ENCODE results near the gene TECTB.

The TECTB gene

DNA sequence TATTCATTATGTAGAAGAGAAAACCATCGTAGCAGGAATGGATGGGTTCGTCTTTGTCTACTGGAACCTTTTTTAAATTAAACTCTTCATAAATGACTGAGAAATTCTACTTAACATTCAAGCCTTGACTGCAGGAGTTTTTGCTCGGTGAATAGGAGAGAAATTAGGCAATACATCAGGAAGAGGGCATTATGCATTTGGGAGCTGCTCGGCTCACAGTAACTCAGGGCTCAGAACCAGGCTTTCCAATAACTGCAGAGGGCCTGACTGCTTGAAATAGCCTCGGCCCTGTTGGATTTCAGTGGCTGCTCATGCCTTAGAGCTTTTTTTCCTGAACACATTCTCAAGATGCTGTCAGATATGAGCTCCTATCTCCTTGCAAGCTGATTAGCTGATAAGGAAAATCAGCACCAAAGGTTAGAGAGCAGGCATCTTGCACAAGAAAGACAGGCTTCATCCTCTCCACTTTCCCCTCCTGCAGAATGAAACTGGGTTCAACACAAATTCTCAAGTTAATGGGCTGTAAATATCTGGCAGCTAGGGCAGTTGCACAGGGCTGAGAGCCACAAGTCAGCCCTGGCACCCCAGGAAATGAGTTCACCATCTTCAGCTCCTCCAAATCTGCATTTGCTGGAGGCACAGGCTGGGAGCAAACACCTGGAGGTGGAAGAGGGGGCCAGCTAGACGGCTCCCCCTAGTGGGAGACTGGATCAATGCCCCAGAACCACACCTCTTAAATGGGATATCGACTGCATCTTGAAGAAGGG, 24.3 kb downstream of the TECTB start:
- H3K4me3 Mint-ChIP-seq, result no peak overlapping the region
- no peaks in the 10 kb centered on the region for H3K36me3 Mint-ChIP-seq
- peak; percentile 48 to 69 for ATAC-seq (replicated peaks)
- H3K27ac Mint-ChIP-seq, result no peak overlapping the region
- peaks cover 1 to 6% of the 10 kb centered on the region in 2 donors for H3K4me1 Mint-ChIP-seq
- H3K27me3 Mint-ChIP-seq, result peaks cover 17 to 35% of the 10 kb centered on the region in 2 donors
- no peaks in the 10 kb centered on the region for H3K9me3 Mint-ChIP-seq
- DNase-seq, result peak; percentile 9

DNA sequence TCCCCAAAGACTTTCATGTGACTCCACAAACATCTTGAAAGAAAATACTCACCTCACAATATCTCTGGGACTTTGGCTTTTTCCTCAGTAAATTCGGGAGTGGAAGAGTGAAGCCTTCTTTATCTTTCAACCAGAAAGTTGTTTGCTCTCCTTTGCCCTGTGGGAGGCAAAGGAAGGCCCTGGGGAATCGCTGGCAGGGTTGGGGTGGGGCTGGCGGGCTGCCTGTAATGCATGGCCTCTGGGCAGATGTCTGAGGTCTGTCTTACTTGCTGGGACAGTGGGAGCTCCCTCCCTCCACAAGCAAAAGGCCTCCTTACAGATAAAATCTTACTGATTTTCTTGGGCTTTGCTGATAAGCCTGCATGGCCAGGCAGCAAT, 24.9 kb downstream of the TECTB start:
- ATAC-seq (replicated peaks) (no peak), DNase-seq (no peak)
- H3K4me1 Mint-ChIP-seq, result peaks cover 1 to 6% of the 10 kb centered on the region in 2 donors
- peaks cover 22 to 41% of the 10 kb centered on the region in 2 donors for H3K27me3 Mint-ChIP-seq
- H3K27ac Mint-ChIP-seq, result no peak overlapping the region
- H3K4me3 Mint-ChIP-seq, result no peak overlapping the region
- no peaks in the 10 kb centered on the region for H3K9me3 Mint-ChIP-seq
- no peaks in the 10 kb centered on the region for H3K36me3 Mint-ChIP-seq

DNA sequence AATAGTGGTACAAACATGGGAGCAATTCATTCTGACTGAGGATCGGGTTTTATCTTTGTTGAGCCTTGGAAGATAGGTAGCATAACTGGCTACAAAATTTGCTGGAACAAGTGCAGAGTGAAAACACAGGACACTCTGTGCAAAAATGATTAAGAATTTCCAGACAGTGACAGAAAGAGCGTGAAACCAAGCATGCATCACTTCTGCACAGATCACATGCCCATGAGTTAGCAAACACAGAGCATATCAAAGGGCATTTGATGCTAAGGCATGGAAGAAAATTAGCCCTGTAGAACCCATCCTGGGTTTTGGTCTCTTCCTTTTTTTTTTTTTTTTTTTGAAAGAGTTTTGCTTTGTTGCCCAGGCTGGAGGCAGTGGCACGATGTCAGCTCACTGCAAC, 28.3 kb downstream of the TECTB start:
- H3K4me3 Mint-ChIP-seq, result no peak overlapping the region
- H3K9me3 Mint-ChIP-seq, result no peaks in the 10 kb centered on the region
- no peaks in the 10 kb centered on the region for H3K36me3 Mint-ChIP-seq
- no peak overlapping the region for H3K27ac Mint-ChIP-seq
- peaks cover 33 to 49% of the 10 kb centered on the region in 2 donors for H3K27me3 Mint-ChIP-seq
- peaks cover 1 to 6% of the 10 kb centered on the region in 2 donors for H3K4me1 Mint-ChIP-seq
- no peak for DNase-seq
- peak in 1 of 2 donors; percentile 36 for ATAC-seq (replicated peaks)

DNA sequence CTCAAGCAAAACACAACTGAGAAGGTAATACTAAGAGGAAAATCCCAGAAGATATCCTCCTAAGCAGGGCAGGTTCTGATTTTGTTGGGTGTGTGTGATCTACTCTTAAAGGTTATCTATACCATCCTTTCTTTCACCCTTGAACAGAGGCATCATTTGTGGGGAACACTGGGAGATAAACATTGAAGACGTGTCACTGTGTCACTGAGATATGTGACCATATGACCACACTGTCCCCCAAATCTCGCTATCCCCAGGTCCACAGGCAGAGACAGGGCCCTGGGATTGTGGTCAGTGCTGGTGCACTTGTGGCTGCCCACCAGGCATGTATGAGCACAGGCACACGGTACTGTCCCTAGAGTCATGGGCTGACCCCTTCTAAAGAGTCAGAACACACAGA, 30.0 kb downstream of the TECTB start:
- Mint-ChIP-seq H3K4me1 (no peaks in the 10 kb centered on the region), H3K27me3 (peaks cover 32 to 43% of the 10 kb centered on the region in 2 donors), H3K9me3 (no peaks in the 10 kb centered on the region), H3K27ac (no peak overlapping the region), H3K4me3 (no peak overlapping the region), H3K36me3 (no peaks in the 10 kb centered on the region)
- DNase-seq (no peak), ATAC-seq (replicated peaks) (no peak)

DNA sequence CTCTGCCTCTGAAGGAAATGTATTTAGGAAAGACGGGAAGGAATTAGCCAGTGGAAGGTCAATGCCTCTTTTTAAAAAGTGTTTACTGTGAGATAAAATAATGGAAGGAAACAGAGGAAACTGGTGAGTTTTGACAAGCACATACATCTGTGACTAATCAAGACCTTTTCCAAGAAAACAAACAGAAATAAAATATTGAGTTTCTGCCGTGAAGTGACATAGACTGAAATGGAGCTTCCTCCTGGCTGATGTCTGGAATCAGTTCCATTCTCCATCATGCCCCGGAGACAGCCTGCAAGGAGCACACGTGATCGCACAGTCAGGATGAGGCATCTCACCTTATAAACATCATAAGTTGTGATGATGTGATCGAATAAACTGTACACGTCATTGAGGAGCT, 30.7 kb downstream of the TECTB start:
- no peaks in the 10 kb centered on the region for H3K9me3 Mint-ChIP-seq
- ATAC-seq (replicated peaks) (no peak), DNase-seq (no peak)

DNA sequence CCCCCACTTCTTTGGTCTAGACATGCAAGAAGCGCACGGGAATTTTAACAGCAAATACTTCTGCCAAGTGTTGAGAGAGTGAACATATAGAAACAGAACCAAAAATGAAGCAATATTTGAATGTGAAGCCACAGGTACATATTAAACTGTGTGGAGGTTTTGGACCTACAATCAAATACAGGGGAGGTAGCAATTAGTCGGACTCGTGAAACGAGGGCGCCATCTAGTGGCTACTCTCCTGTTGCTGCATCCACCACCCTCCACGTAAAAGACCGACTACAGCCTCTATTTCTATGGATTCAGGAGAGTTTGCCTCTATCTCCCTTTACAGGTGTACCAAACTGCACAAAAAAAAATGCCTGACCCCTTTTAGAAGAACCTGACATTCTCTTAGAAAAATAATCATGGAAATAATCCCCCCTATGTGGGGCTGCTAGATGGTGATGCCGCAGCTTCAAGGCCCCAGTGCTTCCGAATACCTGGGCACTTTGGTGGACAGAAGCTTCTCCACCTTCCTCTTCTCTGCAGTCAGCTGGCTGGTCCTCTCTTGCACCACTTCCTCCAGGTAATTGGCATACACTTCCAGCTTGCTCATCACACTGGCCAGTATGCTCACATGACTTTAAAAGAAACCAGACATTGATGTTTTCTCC, 31.7 kb downstream of the TECTB start:
- H3K27ac Mint-ChIP-seq, result no peak overlapping the region
- no peaks in the 10 kb centered on the region for H3K4me1 Mint-ChIP-seq
- H3K9me3 Mint-ChIP-seq, result no peaks in the 10 kb centered on the region
- H3K36me3 Mint-ChIP-seq, result no peaks in the 10 kb centered on the region
- DNase-seq, result peak; percentile 62
- H3K27me3 Mint-ChIP-seq, result peaks cover 38 to 39% of the 10 kb centered on the region in 2 donors
- ATAC-seq (replicated peaks), result peak; percentile 92 to 93
- no peak overlapping the region for H3K4me3 Mint-ChIP-seq

More for the DNA sequence above, 30.7 kb downstream of the TECTB start:
- Mint-ChIP-seq H3K4me1 (no peaks in the 10 kb centered on the region), H3K27ac (no peak overlapping the region), H3K4me3 (no peak overlapping the region), H3K27me3 (peaks cover 32 to 38% of the 10 kb centered on the region in 2 donors), H3K36me3 (no peaks in the 10 kb centered on the region)

DNA sequence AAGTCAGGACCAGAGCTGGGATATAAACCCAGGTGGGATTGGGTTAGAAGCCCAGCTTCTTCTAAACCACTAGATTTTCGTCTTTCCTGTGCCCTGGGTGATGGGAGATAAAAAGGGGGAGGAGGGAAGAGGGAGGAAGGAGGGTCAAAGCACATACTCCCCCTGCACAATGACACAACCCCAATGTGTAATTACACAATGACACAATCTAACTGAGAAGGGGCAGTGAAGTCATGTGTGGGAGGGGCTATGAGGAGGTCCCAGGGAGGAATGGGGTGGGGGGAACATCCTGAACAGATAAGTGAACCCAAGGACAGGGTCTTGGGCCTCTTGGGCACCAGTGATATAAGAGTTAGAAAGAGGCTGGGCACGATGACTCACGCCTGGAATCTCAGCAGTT, 44.5 kb downstream of the TECTB start:
- Mint-ChIP-seq H3K27ac (no peak overlapping the region), H3K4me3 (no peak overlapping the region), H3K9me3 (no peaks in the 10 kb centered on the region), H3K4me1 (peaks cover 15 to 16% of the 10 kb centered on the region in 2 donors), H3K36me3 (no peaks in the 10 kb centered on the region), H3K27me3 (peaks cover 21 to 23% of the 10 kb centered on the region in 2 donors)
- no peak for DNase-seq
- no peak for ATAC-seq (replicated peaks)

DNA sequence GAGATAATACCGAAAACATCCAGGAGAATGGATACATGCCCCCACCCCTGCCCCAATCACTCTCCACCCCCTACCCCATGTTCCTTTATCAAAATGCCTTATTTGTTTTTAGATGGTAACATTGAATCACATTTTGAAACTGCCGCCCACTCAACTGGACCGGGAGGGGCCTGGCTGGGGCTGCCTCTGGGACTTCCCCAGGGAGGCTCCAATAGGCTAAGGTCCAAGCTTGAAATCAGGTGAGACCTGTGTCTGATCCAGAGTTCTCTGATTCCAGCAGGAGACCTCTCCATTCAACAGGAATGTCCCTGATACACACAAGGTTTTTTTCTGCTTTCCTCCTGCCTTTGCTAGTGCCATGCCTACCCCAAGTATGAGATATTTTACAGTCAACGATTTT, 47.0 kb downstream of the TECTB start:
- Mint-ChIP-seq H3K4me1 (peaks cover 19 to 22% of the 10 kb centered on the region in 2 donors), H3K27ac (no peak overlapping the region)
- no peak for DNase-seq

DNA sequence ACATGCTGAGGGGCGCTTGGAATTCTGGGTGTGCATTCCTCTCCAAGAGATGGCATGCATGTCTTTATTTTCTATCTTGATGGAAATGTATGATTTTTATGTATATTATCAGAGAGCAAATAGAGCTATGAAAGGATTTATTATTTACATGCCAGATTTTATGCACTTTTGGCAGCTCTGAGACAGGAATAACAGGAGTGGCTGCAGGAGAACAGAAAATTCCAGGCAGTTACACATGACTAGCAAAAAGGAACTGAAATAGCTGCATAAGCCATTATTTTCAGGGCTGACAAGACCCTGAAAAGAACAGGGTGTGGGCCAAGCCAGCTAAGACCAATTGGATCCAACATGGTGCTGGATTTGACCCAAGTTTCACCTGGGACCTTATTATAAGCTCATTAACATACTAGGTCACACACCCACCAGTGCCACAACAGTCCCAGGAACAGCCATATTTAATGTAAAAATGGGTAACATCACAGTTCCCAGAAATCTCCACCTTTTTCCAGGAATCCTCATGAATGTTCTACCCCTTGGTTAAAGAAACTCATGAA, 47.5 kb downstream of the TECTB start:
- no peak overlapping the region for H3K4me3 Mint-ChIP-seq
- peaks cover 13% of the 10 kb centered on the region in 2 donors for H3K27me3 Mint-ChIP-seq
- DNase-seq (no peak), ATAC-seq (replicated peaks) (no peak)
- no peaks in the 10 kb centered on the region for H3K36me3 Mint-ChIP-seq
- peaks cover 19 to 22% of the 10 kb centered on the region in 2 donors for H3K4me1 Mint-ChIP-seq
- no peaks in the 10 kb centered on the region for H3K9me3 Mint-ChIP-seq
- no peak overlapping the region for H3K27ac Mint-ChIP-seq

More for the DNA sequence above, 47.0 kb downstream of the TECTB start:
- no peaks in the 10 kb centered on the region for H3K9me3 Mint-ChIP-seq
- H3K27me3 Mint-ChIP-seq, result peaks cover 18% of the 10 kb centered on the region in 2 donors
- H3K4me3 Mint-ChIP-seq, result no peak overlapping the region
- peak in 1 of 2 donors; percentile 48 for ATAC-seq (replicated peaks)
- H3K36me3 Mint-ChIP-seq, result no peaks in the 10 kb centered on the region

DNA sequence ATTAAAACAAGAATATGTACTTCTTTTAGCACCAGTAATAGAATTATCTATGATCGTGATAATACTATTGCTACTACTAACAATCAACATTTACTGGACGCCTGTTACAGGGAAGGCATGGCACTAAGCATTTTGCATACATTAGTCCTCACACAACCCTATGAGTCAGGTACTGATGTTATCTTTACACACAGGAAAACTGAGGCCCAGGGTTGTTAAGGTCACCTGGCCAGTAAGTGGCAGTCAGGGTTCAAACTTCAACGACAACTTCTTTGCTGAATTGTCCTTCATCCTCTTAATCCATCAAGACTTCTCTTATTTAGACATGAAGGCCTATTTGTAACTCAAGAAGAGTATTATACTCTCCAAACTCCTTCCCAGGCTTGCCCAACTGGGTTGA, 48.8 kb downstream of the TECTB start:
- ATAC-seq (replicated peaks), result no peak
- Mint-ChIP-seq H3K36me3 (no peaks in the 10 kb centered on the region), H3K27me3 (peaks cover 7 to 13% of the 10 kb centered on the region in 2 donors), H3K4me1 (peaks cover 21 to 22% of the 10 kb centered on the region in 2 donors), H3K4me3 (no peak overlapping the region), H3K27ac (no peak overlapping the region), H3K9me3 (no peaks in the 10 kb centered on the region)
- DNase-seq, result no peak

DNA sequence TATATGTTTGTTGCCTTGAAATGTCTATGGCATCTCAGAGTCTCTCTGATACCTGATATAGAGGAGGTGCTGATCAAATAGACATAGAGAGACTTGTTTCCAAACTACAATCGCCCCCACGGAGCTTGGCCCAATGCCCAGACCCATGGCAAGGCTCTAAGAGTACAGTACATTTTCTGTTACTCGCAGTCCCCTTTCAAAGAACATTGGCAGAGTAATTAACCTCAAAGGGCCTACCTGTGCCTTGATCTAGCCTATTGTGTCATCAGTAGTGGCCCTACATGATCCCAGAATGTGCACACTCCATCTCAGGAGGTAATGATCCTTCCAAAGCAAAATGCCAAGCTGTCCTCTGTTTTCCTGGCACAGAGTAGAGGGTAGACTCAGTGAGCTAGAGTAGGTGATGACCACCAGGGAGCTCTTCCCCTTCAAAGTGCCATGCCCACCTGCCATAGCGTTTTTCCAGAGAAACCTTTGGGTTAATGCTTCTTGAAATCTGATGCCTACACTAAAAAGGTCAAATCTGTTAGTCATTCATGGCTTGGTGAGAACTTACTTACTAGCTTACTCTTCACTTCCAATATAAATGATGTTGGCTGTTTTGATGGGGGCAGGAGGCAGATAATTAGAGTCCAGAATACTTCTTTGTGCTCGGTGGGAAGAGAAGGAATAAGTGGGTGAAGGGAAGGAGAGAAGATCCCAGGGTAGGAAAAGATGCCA, 49.5 kb downstream of the TECTB start:
- no peaks in the 10 kb centered on the region for H3K36me3 Mint-ChIP-seq
- H3K27ac Mint-ChIP-seq, result no peak overlapping the region
- peak; percentile 22 to 31 for ATAC-seq (replicated peaks)

DNA sequence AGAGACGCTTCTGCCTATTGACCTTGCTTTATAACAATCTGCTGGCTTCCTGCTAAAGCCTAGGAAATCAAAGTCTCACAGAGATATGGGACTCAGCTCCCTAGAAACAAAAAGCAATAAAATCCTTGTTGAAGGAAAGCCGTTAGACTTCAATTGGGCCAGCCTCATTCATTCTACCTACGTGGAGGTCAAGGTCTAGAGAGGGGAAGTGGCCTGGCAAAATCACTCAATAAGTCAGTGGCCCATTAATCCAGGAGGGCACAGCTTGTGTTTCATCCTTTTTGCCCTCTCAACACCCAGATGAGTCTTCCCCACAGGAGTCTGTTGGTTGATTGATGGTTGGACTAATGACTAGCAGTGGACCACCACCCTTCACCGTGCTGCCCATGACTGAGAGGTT, 50.3 kb downstream of the TECTB start:
- H3K9me3 Mint-ChIP-seq, result no peaks in the 10 kb centered on the region
- no peak for DNase-seq
- no peak overlapping the region for H3K4me3 Mint-ChIP-seq
- no peaks in the 10 kb centered on the region for H3K36me3 Mint-ChIP-seq
- peaks cover 14 to 17% of the 10 kb centered on the region in 2 donors for H3K27me3 Mint-ChIP-seq
- peaks cover 20 to 22% of the 10 kb centered on the region in 2 donors for H3K4me1 Mint-ChIP-seq
- no peak for ATAC-seq (replicated peaks)
- H3K27ac Mint-ChIP-seq, result no peak overlapping the region

More for the DNA sequence above, 49.5 kb downstream of the TECTB start:
- no peak for DNase-seq
- Mint-ChIP-seq H3K27me3 (peaks cover 14 to 17% of the 10 kb centered on the region in 2 donors), H3K4me1 (peaks cover 21 to 22% of the 10 kb centered on the region in 2 donors), H3K9me3 (no peaks in the 10 kb centered on the region), H3K4me3 (no peak overlapping the region)

DNA sequence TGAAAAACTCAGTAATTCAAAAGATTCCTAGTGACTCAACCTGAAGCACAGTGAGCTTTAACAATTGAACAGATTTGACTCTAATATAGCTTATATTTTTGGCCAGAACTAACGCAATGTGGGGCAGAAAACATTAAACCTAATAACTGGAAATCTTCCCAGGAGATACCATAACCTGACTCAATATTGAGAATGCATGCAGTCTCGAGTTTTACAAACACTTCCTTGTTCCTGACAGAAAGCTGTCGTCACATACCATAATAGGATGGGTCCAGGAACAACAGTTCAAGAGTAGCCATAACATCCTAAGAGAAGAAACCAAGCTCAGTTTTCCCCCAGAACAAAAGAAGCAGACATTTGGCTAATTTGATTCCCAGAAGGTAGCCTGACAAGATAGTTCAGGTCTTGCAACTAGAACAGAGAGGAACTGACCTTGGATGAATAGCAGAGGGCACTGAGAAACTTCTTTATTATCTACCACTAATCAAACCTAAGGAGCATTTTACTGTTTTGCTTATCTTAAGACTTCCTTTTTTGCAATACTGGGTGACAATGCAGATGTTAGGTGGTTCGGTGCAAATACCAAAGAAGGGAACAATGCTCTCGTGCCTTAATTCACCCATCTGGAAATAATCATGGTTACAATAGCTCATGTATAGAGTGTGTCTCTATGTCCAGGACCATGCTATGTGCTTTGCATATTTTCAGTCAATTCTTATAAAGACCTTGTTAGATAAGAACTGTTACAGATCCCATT, 52.1 kb downstream of the TECTB start:
- Mint-ChIP-seq H3K4me1 (peaks cover 15 to 18% of the 10 kb centered on the region in 2 donors), H3K27ac (no peak overlapping the region), H3K36me3 (no peaks in the 10 kb centered on the region), H3K9me3 (no peaks in the 10 kb centered on the region), H3K27me3 (peaks cover 14 to 17% of the 10 kb centered on the region in 2 donors), H3K4me3 (no peak overlapping the region)
- ATAC-seq (replicated peaks) (peak; percentile 10 to 14), DNase-seq (no peak)

DNA sequence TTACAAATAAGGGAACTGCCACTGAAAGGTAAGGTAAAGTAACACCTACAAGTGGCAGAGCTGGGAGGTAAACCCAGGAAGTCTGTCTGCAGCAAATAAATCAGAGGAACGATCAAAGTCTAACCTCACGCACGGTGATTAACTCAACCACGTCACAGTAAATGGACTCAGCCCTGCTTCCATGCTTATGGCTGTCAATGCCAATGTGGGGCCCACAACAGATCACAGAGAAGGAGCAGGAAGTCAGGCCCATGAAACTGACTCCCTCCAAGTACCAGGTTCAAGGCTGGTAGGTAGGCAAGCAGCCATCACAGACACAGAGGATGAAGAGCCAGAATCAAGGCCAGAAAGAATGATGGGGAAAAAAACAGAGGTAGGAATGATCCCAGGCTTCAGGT, 52.7 kb downstream of the TECTB start:
- no peak for DNase-seq

More for the DNA sequence above, 52.7 kb downstream of the TECTB start:
- no peaks in the 10 kb centered on the region for H3K9me3 Mint-ChIP-seq
- H3K4me1 Mint-ChIP-seq, result peaks cover 13 to 14% of the 10 kb centered on the region in 2 donors
- no peaks in the 10 kb centered on the region for H3K36me3 Mint-ChIP-seq
- H3K27me3 Mint-ChIP-seq, result peaks cover 14 to 17% of the 10 kb centered on the region in 2 donors
- H3K27ac Mint-ChIP-seq, result no peak overlapping the region
- no peak overlapping the region for H3K4me3 Mint-ChIP-seq
- no peak for ATAC-seq (replicated peaks)

Data from stimulated activated naive B cell treated with anti-CD40 and anti-IgM and Interleukin-4, amounts not matched to agents 10 μg/mL and 1 μg/mL and 100 μg/mL, for 72 hours (primary cell).